HG03378 (cell line): Measurements from ENCODE around the gene CAPZB.

Source experiments
- ATAC-seq: cut with Tn5 transposase; IDR thresholded peaks from one replicate; pipeline ENCODE4 v1.9.1; 2021; ENCODE audit warnings: mild to moderate bottlenecking, moderate library complexity; ENCODE audit not compliant: unreplicated experiment

Gene CAPZB

GRCh38 chr1:19337289-19337688 lies 148.1 kb downstream of the CAPZB start:
- ATAC-seq: no peak

GRCh38 chr1:19336543-19336942 lies 148.8 kb downstream of the CAPZB start:
- ATAC-seq: no peak

GRCh38 chr1:19333587-19334354 lies 151.6 kb downstream of the CAPZB start:
- ATAC-seq: no peak

GRCh38 chr1:19332832-19333231 lies 152.5 kb downstream of the CAPZB start:
- ATAC-seq: no peak

GRCh38 chr1:19331262-19331878 lies 154.0 kb downstream of the CAPZB start:
- ATAC-seq: no peak

GRCh38 chr1:19330449-19331135 lies 154.7 kb downstream of the CAPZB start:
- ATAC-seq: no peak

- ATAC-seq: no peak
Observed at GRCh38 chr1:19329611-19330010, 155.7 kb downstream of the CAPZB start.

- ATAC-seq: no peak
Observed at GRCh38 chr1:19329188-19329587, 156.2 kb downstream of the CAPZB start.

GRCh38 chr1:19328486-19328885 lies 156.9 kb downstream of the CAPZB start:
- no peak for ATAC-seq

GRCh38 chr1:19327736-19328135 lies 157.6 kb downstream of the CAPZB start:
- no peak for ATAC-seq

GRCh38 chr1:19327301-19327700 lies 158.0 kb downstream of the CAPZB start:
- no peak for ATAC-seq

GRCh38 chr1:19326748-19327065 lies 158.6 kb downstream of the CAPZB start:
- no peak for ATAC-seq

- ATAC-seq: no peak
Observed at GRCh38 chr1:19325958-19326747, 159.2 kb downstream of the CAPZB start.

GRCh38 chr1:19325368-19325957 lies 159.9 kb downstream of the CAPZB start:
- ATAC-seq: no peak

- no peak for ATAC-seq
Observed at GRCh38 chr1:19324665-19324990, 160.7 kb downstream of the CAPZB start.

GRCh38 chr1:19323987-19324664 lies 161.2 kb downstream of the CAPZB start:
- ATAC-seq: no peak

GRCh38 chr1:19322481-19322880 lies 162.9 kb downstream of the CAPZB start:
- ATAC-seq: no peak

- ATAC-seq: no peak
Observed at GRCh38 chr1:19321071-19321470, 164.3 kb downstream of the CAPZB start.

- no peak for ATAC-seq
Observed at GRCh38 chr1:19319196-19319595, 166.1 kb downstream of the CAPZB start.

- no peak for ATAC-seq
Observed at GRCh38 chr1:19317126-19317910, 168.0 kb downstream of the CAPZB start.
